ENCODE results near the gene CDKN2B-AS1. TPM values are rescaled to one million over a fixed set of nuclear protein-coding genes. Genes with fewer than 3 reads are reported as not detected.

Gene CDKN2B-AS1
- total RNA-seq, 1 experiment from 2014 or later: not detected

GRCh38 chr9:21993893-21994555, 567 bp upstream of the CDKN2B-AS1 start, which contains the start of gene CDKN2A:
CDKN2A (minus strand) TSS chr9:21994392.
- no peak within 1 kb of the TSS for H2BK120ac ChIP-seq (ENCODE audit: low read depth, low read length, poor library complexity, severe bottlenecking)
- WGBS (ENCODE audit: extremely low coverage, insufficient read length, low lambda C conversion rate): no CpG with 5 or more reads among the region's 53 CpGs
- H3K4me1 ChIP-seq (ENCODE audit: insufficient read depth, low read length): peaks cover 4% of the 10 kb centered on the region; the same call in 1 of the 2 replicates
- H4K5ac ChIP-seq (ENCODE audit: insufficient read length, low read depth, low read length): no peak within 1 kb of the TSS
- no peak within 1 kb of the TSS for H3K9ac ChIP-seq (ENCODE audit: extremely low read depth, insufficient read length, low read length)
- no peak within 1 kb of the TSS for H4K91ac ChIP-seq (ENCODE audit: insufficient read length, low read depth, low read length)
- no peak within 1 kb of the TSS for H2BK15ac ChIP-seq (ENCODE audit: low read depth, low read length)
- peaks cover 94% of the 10 kb centered on the region for H3K27me3 Mint-ChIP-seq (ENCODE audit: low read depth)
- no peaks in the 10 kb centered on the region; a peak in 1 of 5 replicates for H3K9me3 Mint-ChIP-seq
- peak within 1 kb of the TSS; percentile 87 for H3K4me2 ChIP-seq (ENCODE audit: insufficient read depth, insufficient read length, low read length)
- H3K79me1 ChIP-seq (ENCODE audit: insufficient read depth, low read depth, low read length, poor library complexity, severe bottlenecking): no peaks in the 10 kb centered on the region
- no peak within 1 kb of the TSS for H3K27ac ChIP-seq (ENCODE audit: insufficient read length, low read depth, low read length)
- no peak within 1 kb of the TSS for H2AFZ ChIP-seq (ENCODE audit: low read length)
- no peak within 1 kb of the TSS for H3K4ac ChIP-seq (ENCODE audit: low read depth, low read length)
- H3K14ac ChIP-seq (ENCODE audit: insufficient read depth, low read length): no peak within 1 kb of the TSS
- H4K20me1 ChIP-seq (ENCODE audit: control insufficient read depth, insufficient read depth, insufficient read length): peaks cover 4% of the 10 kb centered on the region
- H3K27ac Mint-ChIP-seq: no peak within 1 kb of the TSS
- peak; percentile 60 for DNase-seq
- H3K56ac ChIP-seq (ENCODE audit: insufficient read length, low read depth, low read length): no peak within 1 kb of the TSS
- no peak within 1 kb of the TSS for H2AK5ac ChIP-seq (ENCODE audit: insufficient read length, low read length)
- peak within 1 kb of the TSS; percentile 67 to 82 for H3K4me3 Mint-ChIP-seq
- no peak within 1 kb of the TSS for H3T11ph ChIP-seq (ENCODE audit: low read length)
- no peaks in the 10 kb centered on the region for H3K36me3 Mint-ChIP-seq (ENCODE audit: insufficient read depth in 1 of 3, low read depth in 3 of 3)
- peaks cover 35 to 55% of the 10 kb centered on the region in 2 experiments for H3K4me1 Mint-ChIP-seq
- H2BK12ac ChIP-seq (ENCODE audit: insufficient read length, low read depth, low read length): no peak within 1 kb of the TSS
- no peak within 1 kb of the TSS for H2BK20ac ChIP-seq (ENCODE audit: low read depth, low read length, poor library complexity, severe bottlenecking)
- peaks cover 47% of the 10 kb centered on the region; the same call in 1 of the 2 replicates for H3K27me3 ChIP-seq (ENCODE audit: insufficient read depth, low read length)
- peaks cover 23% of the 10 kb centered on the region for H3K23me2 ChIP-seq (ENCODE audit: insufficient read length, low read depth, low read length, poor library complexity, severe bottlenecking)
- H3K18ac ChIP-seq (ENCODE audit: insufficient read length, low read depth, low read length): no peak within 1 kb of the TSS
- no peaks in the 10 kb centered on the region for H3K9me3 ChIP-seq (ENCODE audit: control insufficient read depth, low read depth, low read length)
- no peak within 1 kb of the TSS for H2BK5ac ChIP-seq (ENCODE audit: insufficient read length, low read length)
- TF ChIP-seq CTCF (conservative IDR thresholded peaks at IDR 0.05): no peak
- H3K79me2 ChIP-seq (ENCODE audit: insufficient read depth, low read length): no peaks in the 10 kb centered on the region
- H4K8ac ChIP-seq (replicated peaks; ENCODE audit: insufficient read length, low read depth, low read length): no peak within 1 kb of the TSS
- no peak within 1 kb of the TSS for H3K23ac ChIP-seq (ENCODE audit: insufficient read length, low read depth, low read length)

Data from H9 (cell line).